AG09309 (cell line): ENCODE measurements around the gene ARHGAP26.

ENCODE experiments used
- DNase-seq: peaks from one replicate; pipeline ENCODE4 v3.0.0-alpha.2; 2010; ENCODE audit warnings: low read depth
- H3K4me3 ChIP-seq: 2 replicates; pipeline ENCODE4 v1.5.1; 2011; ENCODE audit warnings: mild to moderate bottlenecking, low read depth, low read length, moderate library complexity; ENCODE audit not compliant: control insufficient read depth
- TF ChIP-seq, protein P1 (sequence below): IDR thresholded peaks from 2 replicates; pipeline ENCODE4 v1.5.1; 2011; ENCODE audit warnings: mild to moderate bottlenecking, low read depth, low read length, inconsistent platforms; ENCODE audit not compliant: insufficient read depth, control insufficient read depth; ENCODE audit errors: missing control alignments

ARHGAP26 gene

DNA sequence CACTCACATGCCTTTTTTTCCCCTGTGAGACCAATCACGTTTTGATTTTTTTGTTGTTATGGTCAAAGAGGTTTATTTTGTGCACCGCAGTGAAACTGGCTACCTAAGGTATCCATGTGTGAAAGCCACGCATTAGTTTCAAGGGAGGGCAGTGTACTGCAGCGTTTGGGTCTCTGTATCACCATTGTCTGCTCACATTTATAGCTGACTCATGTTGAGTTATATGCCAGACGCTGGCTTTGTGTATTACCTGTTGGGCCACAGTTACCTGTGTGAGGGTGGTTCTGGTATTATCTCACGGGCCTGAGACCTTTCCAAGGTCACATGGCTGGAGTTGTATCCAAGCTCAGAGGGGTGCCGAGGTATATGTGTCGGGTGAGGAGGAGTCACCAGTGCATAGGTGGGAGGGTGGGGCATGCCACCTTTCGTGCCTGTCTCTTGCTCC lies 75.8 kb downstream of the ARHGAP26 start:
- TF ChIP-seq, protein P1, sequence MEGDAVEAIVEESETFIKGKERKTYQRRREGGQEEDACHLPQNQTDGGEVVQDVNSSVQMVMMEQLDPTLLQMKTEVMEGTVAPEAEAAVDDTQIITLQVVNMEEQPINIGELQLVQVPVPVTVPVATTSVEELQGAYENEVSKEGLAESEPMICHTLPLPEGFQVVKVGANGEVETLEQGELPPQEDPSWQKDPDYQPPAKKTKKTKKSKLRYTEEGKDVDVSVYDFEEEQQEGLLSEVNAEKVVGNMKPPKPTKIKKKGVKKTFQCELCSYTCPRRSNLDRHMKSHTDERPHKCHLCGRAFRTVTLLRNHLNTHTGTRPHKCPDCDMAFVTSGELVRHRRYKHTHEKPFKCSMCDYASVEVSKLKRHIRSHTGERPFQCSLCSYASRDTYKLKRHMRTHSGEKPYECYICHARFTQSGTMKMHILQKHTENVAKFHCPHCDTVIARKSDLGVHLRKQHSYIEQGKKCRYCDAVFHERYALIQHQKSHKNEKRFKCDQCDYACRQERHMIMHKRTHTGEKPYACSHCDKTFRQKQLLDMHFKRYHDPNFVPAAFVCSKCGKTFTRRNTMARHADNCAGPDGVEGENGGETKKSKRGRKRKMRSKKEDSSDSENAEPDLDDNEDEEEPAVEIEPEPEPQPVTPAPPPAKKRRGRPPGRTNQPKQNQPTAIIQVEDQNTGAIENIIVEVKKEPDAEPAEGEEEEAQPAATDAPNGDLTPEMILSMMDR = no peak
- DNase-seq = no peak
- H3K4me3 ChIP-seq = no peak overlapping the region

DNA sequence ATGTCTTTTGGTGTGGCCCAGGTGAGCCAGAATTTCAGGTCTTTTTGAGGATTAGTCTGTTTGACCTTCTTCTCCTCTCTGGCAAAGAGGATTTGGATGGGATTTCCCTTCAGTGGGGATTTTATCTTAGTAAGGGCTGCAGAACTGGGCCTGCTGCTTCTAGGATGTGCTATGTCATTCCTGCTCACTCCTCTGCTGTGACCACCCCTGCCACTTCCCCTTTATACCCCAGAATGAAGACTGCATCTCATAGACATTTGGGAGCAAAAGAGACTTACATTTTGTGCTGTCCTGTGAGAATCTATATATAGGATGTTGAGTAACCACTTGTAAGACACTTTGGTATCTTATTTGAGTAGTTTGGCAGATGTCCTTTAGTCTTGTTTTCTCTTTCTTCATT lies 76.2 kb downstream of the ARHGAP26 start:
- TF ChIP-seq, protein P1 = no peak

DNA sequence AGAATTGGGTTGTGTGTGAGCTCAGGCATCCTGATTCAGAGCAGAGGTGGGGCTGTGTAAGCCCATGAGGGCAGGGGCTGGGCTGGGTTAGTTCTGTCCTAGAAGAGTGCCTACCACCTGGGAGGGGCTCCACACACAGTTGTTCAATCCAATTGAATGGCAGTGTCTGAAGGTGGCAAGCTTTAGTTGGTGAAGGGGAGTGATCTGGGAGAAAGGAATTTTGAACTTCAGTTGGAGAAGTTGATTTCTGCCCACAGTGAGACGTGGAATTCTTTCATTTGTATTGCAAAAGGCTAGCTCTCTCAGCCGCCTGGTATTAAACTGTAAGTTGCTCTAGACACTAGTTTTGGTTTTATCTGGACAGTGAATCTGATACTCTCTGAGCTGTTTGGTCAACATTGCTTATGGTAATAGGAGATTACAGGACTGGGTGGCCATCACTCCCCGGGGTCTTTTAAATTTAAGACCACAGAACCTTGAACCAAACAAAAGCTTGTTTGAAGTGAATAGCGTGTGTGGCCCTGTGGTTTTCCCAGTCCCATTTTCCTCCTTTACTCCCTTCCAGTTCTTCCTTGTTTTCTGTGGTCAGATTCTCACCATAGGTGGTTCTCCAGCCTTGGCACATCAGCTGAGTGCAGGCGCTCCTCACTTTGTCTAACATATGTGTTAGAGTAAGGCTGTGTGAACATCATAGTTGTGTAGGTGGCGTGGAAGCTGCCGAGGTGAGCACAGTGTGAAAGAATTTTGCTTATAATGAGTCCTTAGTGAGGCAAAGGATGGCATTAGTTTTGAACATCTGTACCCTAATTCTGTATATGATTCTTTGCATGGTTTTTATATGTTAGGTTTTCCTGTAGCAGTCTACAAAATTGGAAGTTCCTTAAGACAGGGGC lies 78.0 kb downstream of the ARHGAP26 start:
- H3K4me3 ChIP-seq = no peak overlapping the region
- TF ChIP-seq, protein P1 = no peak
- peak; percentile 50 for DNase-seq

More for the DNA sequence above, 76.2 kb downstream of the ARHGAP26 start:
- DNase-seq = no peak
- H3K4me3 ChIP-seq = no peak overlapping the region

DNA sequence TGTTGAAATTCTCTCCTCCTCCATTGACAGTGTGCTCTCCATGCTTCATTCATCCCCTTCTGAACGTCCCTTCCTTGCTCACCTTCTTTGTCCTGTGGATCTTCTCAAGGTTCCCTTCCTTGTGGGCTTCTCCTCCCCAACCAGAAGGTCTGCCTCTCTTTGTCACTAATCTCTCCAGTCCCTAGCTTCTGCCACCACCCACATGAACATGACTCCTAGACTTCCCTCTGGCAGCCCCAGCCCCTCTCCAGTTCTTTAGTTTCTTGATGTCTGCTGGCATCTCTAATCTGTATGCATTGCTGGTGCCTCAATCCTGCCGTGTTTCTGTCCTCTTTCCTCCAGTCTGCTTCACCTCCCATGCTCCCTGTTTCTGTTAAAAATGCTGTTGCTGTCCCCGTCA lies 79.3 kb downstream of the ARHGAP26 start:
- DNase-seq = no peak
- no peak overlapping the region for H3K4me3 ChIP-seq
- TF ChIP-seq, protein P1 = no peak

DNA sequence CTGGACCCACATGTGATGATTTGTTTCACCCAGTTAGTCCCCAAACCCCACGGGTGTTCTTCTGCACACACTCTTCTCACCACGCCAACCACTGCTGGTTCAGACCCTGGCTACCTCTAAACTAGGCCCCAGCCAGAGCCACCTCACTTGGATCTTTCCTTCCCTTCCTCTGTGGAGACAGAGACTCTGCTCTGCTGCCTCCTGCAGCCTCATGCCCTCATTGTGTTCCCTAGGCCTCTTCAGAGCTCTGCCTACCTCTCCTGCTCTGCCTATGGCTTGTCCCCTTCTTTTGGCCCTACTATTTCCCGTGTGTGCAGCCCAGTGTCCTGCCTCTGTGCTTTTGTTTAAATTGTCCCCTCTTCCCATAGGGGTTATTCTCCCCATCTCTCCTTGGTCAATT lies 79.7 kb downstream of the ARHGAP26 start:
- TF ChIP-seq, protein P1 = no peak
- no peak for DNase-seq
- H3K4me3 ChIP-seq = no peak overlapping the region

DNA sequence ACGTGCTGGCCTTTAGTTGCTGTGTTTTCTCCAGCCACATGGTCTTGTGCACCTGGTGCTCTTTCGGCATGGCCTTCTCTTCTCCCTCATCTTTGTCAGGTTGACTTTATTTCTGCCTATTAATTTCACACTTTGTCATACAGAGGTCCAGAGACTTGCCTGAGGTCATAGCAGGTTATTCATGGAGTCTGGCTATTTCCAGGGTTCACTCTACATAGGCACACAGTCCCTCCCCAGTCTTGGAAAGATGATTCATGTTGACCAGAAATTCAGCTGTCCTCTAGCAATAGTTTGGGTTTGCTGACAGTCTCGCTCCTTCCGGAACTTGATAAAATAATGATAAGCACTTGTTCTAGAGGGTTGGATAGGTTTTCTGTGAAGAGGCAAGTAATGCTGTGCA lies 81.6 kb downstream of the ARHGAP26 start:
- no peak overlapping the region for H3K4me3 ChIP-seq
- no peak for DNase-seq
- TF ChIP-seq, protein P1 = no peak
